Sigmoid colon (tissue), 4 donors: ENCODE results near the gene FSTL5.

ENCODE experiments used
- CTCF ChIP-seq, 4 experiments: fragments of 450-650 bp in 3 of 4; fragments of 200-600 bp in 1 of 4; IDR thresholded peaks; one replicate each; pipeline ENCODE4 v1.5.1; 2016 to 2019; ENCODE audit warnings: antibody characterized with exemption in 4 of 4, mild to moderate bottlenecking in 3 of 4, moderate library complexity in 2 of 4
- EP300 ChIP-seq, 4 donors: sonication (generic); formaldehyde crosslinking; IDR thresholded peaks; one replicate each; pipeline ENCODE4 v1.6.1; 2017; ENCODE audit warnings: antibody characterized with exemption in 4 of 4
- POLR2A ChIP-seq, 2 donors: fragments of 450-650 bp; IDR thresholded peaks; one replicate each; pipeline ENCODE4 v1.6.1; 2016; ENCODE audit warnings: antibody characterized with exemption in 2 of 2, mild to moderate bottlenecking in 2 of 2, moderate library complexity in 2 of 2
- POLR2AphosphoS5 ChIP-seq, 4 donors: sonication (generic); formaldehyde crosslinking; IDR thresholded peaks; one replicate each; pipeline ENCODE4 v1.6.1; 2017; ENCODE audit warnings: antibody characterized with exemption in 4 of 4

- no peak for TF ChIP-seq CTCF (IDR thresholded peaks at IDR 0.05)
- TF ChIP-seq POLR2AphosphoS5 (IDR thresholded peaks at IDR 0.05), result no peak
- TF ChIP-seq EP300 (IDR thresholded peaks at IDR 0.05), result no peak
- no peak for TF ChIP-seq POLR2A (IDR thresholded peaks at IDR 0.05)
Observed at GRCh38 chr4:162059656-162060055, 104.1 kb downstream of the FSTL5 start.
